T1000 (cell line): ENCODE data around the gene LGALS1.

Experiments
- DNase-seq: peaks from one replicate; lab custom pipeline; 2025; ENCODE audit warnings: mixed read lengths; lab: John Stamatoyannopoulos, UW

The LGALS1 gene

GRCh38 chr22:37662039-37662438 is 13.4 kb upstream of the LGALS1 start:
- no peak for DNase-seq

DNA sequence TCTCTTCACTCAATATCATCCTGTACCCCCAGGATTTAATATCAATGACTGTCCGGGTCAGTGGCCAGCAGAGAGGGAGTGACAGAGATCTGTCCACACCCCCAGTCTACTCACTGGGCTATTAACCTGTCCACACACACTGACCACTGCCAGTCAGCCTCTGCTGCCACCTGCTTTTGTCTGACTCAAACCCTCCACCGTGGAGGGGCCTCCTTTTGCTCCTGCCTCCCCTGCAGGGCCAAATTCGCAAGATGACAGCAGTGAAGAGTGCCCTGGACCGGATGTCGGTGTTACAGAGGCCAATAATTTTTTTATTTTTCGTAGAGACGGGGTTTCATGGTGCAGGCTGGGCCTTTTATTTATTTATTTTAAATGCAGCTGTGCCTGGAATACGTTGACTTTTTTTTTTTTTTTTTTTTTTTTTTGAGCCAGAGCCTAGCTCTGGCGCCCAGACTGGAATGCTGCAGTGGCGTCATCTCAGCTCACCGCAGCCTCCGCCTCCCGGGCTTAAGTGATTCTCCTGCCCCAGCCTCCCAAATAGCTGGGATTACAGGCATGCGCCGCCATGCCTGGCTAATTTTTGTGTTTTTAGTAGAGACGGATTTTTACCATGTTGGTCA is 11.8 kb upstream of the LGALS1 start:
- no peak for DNase-seq

GRCh38 chr22:37664249-37665101 is 11.0 kb upstream of the LGALS1 start:
- DNase-seq, result no peak

GRCh38 chr22:37665487-37665886 is 9.9 kb upstream of the LGALS1 start:
- no peak for DNase-seq

GRCh38 chr22:37669586-37669985 is 5.8 kb upstream of the LGALS1 start:
- no peak for DNase-seq

- no peak for DNase-seq
Observed at GRCh38 chr22:37672206-37672919, 3.1 kb upstream of the LGALS1 start.

- no peak for DNase-seq
Observed at GRCh38 chr22:37672920-37673455, 2.4 kb upstream of the LGALS1 start.

- no peak for DNase-seq
Observed at GRCh38 chr22:37674248-37674647, 1.2 kb upstream of the LGALS1 start.

GRCh38 chr22:37675930-37676735 is 697 bp downstream of the LGALS1 start:
- DNase-seq, result no peak

DNA sequence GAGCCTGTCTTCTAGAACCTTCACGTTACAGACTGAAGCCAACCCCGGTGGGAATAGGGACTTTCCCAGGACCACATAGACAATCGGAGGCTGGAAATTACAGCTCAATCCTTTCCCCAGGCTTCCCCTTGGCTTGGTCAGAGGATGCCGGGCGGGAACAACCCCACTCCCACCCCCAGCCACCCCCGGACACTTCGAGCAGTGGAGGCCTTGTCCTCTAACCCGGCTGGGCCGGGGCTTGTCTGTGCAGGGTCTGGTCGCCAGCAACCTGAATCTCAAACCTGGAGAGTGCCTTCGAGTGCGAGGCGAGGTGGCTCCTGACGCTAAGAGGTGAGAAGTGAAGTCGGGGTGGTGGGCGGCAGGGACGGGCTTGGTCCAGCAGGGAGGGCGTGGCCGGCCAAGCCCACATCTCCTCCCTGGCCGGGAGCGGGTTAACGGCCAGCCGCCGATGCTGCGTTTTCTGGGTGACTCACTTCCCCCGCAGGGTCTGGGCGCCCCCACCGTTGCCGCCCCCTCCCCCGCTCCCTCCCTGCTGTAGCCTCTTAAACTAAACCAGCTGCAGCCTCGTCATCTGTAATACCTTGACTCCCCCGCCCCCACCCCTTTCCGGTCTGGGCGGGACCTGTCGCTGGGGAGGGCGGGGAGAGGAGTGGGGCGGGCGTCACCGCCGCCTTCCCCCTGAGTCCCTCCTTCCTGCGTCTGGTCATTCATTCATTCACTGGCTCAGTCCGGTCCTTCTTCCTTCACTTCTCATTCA is 1.5 kb downstream of the LGALS1 start:
- peak; percentile 92 for DNase-seq

- DNase-seq, result no peak
Observed at GRCh38 chr22:37677493-37677974, 2.1 kb downstream of the LGALS1 start.

- no peak for DNase-seq
Observed at GRCh38 chr22:37678372-37678771, 2.9 kb downstream of the LGALS1 start.

DNA sequence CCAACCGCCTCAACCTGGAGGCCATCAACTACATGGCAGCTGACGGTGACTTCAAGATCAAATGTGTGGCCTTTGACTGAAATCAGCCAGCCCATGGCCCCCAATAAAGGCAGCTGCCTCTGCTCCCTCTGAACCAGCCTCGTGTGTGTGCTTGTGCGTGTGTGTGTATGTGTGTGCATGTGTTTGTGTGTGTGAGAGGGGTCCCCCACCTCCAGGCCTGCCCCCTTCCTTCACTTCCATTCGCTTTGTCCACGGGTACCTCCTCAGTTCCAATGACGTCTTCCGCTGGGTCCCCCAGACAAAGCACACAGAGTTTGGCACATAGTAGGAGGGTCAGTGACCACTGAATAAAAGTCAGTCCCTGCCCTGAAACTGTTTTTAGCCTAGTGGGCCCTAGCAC is 4.2 kb downstream of the LGALS1 start:
- DNase-seq, result no peak

- DNase-seq, result no peak
Observed at GRCh38 chr22:37680191-37680851, 4.9 kb downstream of the LGALS1 start.

DNA sequence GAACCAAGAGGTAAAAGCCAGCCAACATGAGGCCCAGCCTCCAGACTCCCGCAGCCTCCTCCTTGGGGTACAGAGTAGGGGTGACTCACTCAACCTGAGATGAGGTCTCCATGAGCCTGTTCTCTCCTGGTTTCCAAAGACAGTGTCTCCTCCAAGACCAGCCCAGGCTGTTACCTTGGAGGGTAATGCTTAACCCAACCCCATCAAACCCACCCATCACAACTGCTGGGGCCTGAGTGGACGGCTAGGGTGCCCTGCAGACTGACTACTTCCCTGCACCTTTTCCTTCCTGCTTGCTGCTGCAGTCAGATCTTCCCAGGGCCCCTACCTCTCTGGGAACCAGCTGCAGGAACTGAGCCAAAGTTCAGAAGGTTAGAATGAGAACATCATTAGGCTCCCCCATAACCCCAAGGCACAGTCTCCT is 5.6 kb downstream of the LGALS1 start:
- DNase-seq, result peak; percentile 13

DNA sequence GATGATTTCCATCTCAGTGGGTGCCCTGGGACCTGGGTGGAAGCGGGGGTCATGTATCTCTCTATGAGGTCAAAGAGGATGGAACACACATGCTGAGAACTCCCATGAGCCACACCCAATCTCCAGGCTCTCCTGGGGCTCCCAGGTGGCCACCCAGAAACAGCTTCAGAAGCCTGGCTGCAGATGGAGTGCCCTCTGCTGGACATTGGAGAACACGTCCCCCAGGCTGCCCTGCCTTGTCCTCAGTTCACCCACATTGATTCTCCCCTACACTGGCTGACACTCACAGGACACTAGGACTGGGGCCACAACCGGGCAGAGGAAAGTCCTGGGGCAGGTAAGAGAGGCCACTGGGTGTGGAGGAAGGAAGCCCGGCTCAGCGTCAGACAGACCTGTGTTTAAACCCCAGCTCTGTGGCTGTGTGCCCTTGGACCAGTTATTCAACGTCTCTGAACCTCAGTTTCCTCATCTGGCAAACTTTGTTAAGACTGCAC is 6.2 kb downstream of the LGALS1 start:
- peak; percentile 36 for DNase-seq

GRCh38 chr22:37684803-37685615 is 9.6 kb downstream of the LGALS1 start:
- no peak for DNase-seq

DNA sequence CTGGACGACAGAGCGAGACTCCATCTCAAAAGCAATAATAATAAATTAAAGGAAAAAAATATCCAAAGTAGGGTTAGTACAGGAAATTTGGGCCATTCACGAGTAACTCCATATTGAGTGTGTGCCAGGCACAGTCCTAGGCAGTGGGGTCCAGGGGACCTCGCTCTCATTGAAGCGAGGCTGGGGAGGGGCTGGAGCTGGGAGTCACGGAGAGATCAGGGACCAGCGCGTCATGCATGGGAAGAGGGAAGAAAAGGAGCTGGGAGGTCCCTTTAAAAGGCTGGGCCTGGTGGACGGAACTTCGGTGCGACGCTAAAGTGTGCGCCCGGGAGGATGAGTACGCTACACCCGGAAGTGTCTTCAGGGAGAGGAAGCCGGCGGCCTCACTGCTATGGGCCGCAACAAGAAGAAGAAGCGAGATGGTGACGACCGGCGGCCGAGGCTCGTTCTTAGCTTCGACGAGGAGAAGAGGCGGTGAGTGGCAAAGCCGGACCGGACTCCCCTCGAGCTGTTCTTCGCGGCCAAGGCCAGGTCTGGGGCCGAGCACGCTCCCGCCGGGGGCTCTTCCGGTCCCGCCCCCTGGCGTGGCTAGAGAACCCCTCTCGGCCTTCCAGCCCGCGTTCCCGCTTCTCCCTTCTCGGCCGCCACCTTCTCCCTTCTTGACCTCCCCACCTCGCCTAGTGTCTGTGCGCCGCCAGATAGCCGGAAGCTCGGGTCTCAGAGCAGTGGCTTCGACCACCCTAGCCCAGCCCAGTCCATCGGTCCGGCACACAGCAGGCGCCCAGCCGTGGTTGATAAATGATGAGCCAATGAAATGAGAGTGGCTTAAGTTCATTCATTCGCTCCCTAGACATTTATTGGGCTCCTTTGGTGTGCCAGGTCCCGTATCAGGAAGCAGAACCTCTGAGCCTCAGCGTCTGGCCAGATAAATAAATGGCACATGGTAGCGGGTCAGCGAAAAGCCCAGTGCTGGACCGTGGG is 10.9 kb downstream of the LGALS1 start, which contains the start of gene NOL12:
NOL12 (plus strand) TSS at position 342 of the 981 bp plus-strand sequence; CDS start at position 392, 50 bp downstream.
- DNase-seq, result peak; percentile 77
